Panc1 (cell line): Measurements from ENCODE around the gene SATB2.

Experiments
- POLR2AphosphoS5 ChIP-seq: IDR thresholded peaks from 2 replicates; pipeline ENCODE4 v1.6.1; 2012; ENCODE audit warnings: mild to moderate bottlenecking, low read depth, low read length, moderate library complexity
- SIN3A ChIP-seq: IDR thresholded peaks from 2 replicates; pipeline ENCODE4 v1.6.1; 2012; ENCODE audit warnings: low read depth, mild to moderate bottlenecking, low read length, moderate library complexity, borderline replicate concordance; ENCODE audit not compliant: insufficient read depth
- TCF7L2 ChIP-seq: IDR thresholded peaks from 2 replicates; pipeline ENCODE4 v1.6.1; 2011; ENCODE audit warnings: mild to moderate bottlenecking, low read depth, low read length, inconsistent platforms
- TF ChIP-seq, protein P1 (sequence below): fragments of 450-650 bp; IDR thresholded peaks from 2 replicates; pipeline ENCODE4 v1.5.1; 2017; ENCODE audit warnings: mild to moderate bottlenecking

- TF ChIP-seq, protein P1, sequence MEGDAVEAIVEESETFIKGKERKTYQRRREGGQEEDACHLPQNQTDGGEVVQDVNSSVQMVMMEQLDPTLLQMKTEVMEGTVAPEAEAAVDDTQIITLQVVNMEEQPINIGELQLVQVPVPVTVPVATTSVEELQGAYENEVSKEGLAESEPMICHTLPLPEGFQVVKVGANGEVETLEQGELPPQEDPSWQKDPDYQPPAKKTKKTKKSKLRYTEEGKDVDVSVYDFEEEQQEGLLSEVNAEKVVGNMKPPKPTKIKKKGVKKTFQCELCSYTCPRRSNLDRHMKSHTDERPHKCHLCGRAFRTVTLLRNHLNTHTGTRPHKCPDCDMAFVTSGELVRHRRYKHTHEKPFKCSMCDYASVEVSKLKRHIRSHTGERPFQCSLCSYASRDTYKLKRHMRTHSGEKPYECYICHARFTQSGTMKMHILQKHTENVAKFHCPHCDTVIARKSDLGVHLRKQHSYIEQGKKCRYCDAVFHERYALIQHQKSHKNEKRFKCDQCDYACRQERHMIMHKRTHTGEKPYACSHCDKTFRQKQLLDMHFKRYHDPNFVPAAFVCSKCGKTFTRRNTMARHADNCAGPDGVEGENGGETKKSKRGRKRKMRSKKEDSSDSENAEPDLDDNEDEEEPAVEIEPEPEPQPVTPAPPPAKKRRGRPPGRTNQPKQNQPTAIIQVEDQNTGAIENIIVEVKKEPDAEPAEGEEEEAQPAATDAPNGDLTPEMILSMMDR = no peak
- no peak for TF ChIP-seq POLR2AphosphoS5
- no peak for TF ChIP-seq SIN3A
- no peak for TF ChIP-seq TCF7L2
Measured at GRCh38 chr2:199404841-199405240, 52.9 kb downstream of the SATB2 start.
